ENCODE data around the gene LSAMP. TPM values are rescaled to one million over a fixed set of nuclear protein-coding genes. Genes with fewer than 3 reads are reported as not detected.

Gene LSAMP
- total and polyA plus RNA-seq, 2 of the 13 experiments (the other 11 are each of a cell fraction or from before 2014, with no cell fraction given) = not detected

DNA sequence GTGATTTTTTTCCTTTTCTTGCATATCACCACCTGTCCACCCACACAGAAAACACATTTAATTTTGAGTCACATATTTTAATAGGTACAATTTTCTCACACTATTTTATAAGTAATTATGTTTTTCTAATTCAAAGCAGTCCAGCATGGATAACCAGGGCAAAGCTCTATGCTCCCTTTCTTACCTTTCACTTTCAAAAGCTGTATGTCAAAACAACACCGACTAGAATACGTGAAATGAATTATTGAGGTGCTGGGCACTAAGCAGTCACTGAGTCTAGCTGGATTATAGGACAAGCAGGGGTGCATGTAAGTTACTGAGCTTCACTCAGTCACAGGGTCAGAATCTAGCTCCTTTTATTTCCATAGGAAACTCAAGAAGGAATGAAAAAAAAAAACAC, 60.6 kb downstream of the LSAMP start (continued):
- TF ChIP-seq DMTF1 (CRISPR knock-in tag; IDR thresholded peaks at IDR 0.05) (no peak), ZBTB44 (CRISPR knock-in tag; IDR thresholded peaks at IDR 0.05) (no peak), ZNF773 (CRISPR knock-in tag; IDR thresholded peaks at IDR 0.05; ENCODE audit: borderline replicate concordance) (no peak), ZBTB49 (CRISPR knock-in tag; IDR thresholded peaks at IDR 0.05; ENCODE audit: borderline replicate concordance) (no peak), ZNF713 (CRISPR knock-in tag; IDR thresholded peaks at IDR 0.05) (no peak), XBP1 (CRISPR knock-in tag; IDR thresholded peaks at IDR 0.05) (no peak), ZNF839 (CRISPR knock-in tag; IDR thresholded peaks at IDR 0.05; ENCODE audit: borderline replicate concordance) (no peak), ZBTB25 (CRISPR knock-in tag; IDR thresholded peaks at IDR 0.05) (no peak), EED (CRISPR knock-in tag; IDR thresholded peaks at IDR 0.05) (no peak), SUZ12 (IDR thresholded peaks at IDR 0.05; ENCODE audit: low read depth, low read length) (no peak)
- TF ChIP-seq, protein P1, sequence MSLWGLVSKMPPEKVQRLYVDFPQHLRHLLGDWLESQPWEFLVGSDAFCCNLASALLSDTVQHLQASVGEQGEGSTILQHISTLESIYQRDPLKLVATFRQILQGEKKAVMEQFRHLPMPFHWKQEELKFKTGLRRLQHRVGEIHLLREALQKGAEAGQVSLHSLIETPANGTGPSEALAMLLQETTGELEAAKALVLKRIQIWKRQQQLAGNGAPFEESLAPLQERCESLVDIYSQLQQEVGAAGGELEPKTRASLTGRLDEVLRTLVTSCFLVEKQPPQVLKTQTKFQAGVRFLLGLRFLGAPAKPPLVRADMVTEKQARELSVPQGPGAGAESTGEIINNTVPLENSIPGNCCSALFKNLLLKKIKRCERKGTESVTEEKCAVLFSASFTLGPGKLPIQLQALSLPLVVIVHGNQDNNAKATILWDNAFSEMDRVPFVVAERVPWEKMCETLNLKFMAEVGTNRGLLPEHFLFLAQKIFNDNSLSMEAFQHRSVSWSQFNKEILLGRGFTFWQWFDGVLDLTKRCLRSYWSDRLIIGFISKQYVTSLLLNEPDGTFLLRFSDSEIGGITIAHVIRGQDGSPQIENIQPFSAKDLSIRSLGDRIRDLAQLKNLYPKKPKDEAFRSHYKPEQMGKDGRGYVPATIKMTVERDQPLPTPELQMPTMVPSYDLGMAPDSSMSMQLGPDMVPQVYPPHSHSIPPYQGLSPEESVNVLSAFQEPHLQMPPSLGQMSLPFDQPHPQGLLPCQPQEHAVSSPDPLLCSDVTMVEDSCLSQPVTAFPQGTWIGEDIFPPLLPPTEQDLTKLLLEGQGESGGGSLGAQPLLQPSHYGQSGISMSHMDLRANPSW (CRISPR knock-in tag; IDR thresholded peaks at IDR 0.05; ENCODE audit: borderline replicate concordance) = no peak
- TF ChIP-seq, protein P2, sequence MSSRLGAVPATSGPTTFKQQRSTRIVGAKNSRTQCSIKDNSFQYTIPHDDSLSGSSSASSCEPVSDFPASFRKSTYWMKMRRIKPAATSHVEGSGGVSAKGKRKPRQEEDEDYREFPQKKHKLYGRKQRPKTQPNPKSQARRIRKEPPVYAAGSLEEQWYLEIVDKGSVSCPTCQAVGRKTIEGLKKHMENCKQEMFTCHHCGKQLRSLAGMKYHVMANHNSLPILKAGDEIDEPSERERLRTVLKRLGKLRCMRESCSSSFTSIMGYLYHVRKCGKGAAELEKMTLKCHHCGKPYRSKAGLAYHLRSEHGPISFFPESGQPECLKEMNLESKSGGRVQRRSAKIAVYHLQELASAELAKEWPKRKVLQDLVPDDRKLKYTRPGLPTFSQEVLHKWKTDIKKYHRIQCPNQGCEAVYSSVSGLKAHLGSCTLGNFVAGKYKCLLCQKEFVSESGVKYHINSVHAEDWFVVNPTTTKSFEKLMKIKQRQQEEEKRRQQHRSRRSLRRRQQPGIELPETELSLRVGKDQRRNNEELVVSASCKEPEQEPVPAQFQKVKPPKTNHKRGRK (CRISPR knock-in tag; IDR thresholded peaks at IDR 0.05) = no peak

Data from HepG2 (cell line).